Mesothelial cell of epicardium (in vitro differentiated cells): ENCODE measurements around the gene SPINK4. TPM values are rescaled to one million over a fixed set of nuclear protein-coding genes. Genes with fewer than 3 reads are reported as not detected.

Experiments
- DNase-seq, 2 experiments: peaks; one replicate each; pipeline ENCODE4 v3.0.0; 2021; ENCODE audit warnings: low spot score in 2 of 2; ENCODE audit not compliant: unreplicated experiment in 2 of 2
- H3K27ac Mint-ChIP-seq: 2 replicates; pipeline ENCODE4 v1.8.0; 2021; ENCODE audit warnings: mixed read lengths
- H3K27me3 Mint-ChIP-seq: 2 replicates; pipeline ENCODE4 v1.8.0; 2021; ENCODE audit warnings: low read depth, mixed read lengths
- H3K36me3 Mint-ChIP-seq: 2 replicates; pipeline ENCODE4 v1.8.0; 2021; ENCODE audit warnings: mixed read lengths
- H3K4me1 Mint-ChIP-seq: 2 replicates; pipeline ENCODE4 v1.8.0; 2021; ENCODE audit warnings: mixed read lengths
- H3K4me3 Mint-ChIP-seq: 2 replicates; pipeline ENCODE4 v1.8.0; 2021; ENCODE audit warnings: mild to moderate bottlenecking, moderate library complexity, mixed read lengths
- H3K9me3 Mint-ChIP-seq: 2 replicates; pipeline ENCODE4 v1.8.0; 2021; ENCODE audit warnings: mixed read lengths
- total RNA-seq: library from RNA; stranded (reverse); gene quantifications from 3 replicates; pipeline ENCODE4 v1.2.1, GENCODE V29; 2021
- TF ChIP-seq, protein P1 (sequence below): fragments of 200-600 bp; sonication (generic); IDR thresholded peaks from one replicate; pipeline ENCODE4 v1.5.0; 2021; ENCODE audit warnings: antibody characterized with exemption; ENCODE audit not compliant: unreplicated experiment

The SPINK4 gene
- total RNA-seq, 1 donor from 2014 or later, result not detected

DNA sequence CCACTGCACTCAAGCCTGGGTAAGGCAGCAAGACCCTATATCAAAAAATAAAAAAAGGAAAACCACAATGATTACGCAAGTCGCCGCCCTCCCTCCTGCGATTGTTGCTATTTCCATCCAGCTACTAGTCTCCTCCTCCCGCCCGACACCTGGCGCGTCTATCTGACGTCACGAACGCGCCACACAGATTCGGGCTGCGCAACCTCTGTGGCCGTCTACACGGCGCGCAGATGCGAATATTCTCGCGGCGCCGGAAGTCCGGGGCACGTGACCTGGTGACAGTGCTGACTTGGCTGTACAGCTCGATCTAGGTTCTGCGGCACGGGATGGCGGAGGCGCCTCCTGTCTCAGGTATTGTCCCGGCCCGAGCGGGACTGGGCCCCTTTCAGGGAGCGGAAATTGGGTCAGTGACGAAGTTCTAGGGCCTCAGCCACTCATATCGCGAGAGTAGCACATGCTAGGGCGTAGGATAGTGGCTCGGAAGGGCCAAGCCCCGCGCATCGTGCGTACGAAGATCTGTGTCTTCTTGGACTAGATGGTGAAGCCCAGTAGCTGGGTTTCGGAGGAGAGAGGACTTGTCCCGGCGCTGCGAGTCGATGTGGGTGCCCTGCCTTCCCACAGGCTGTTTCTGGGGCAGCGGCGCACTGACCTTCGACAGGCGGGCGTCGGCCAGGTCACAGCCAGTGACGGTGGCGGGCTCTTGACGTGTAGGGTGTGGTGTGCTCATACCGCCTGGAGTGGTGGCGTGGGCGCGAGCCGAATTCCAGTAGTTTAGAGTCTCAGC is 50.5 kb downstream of the SPINK4 start, which contains the start of gene NFX1:
TSS of gene NFX1 (plus strand) at position 270 of the 784 bp plus-strand sequence. CDS start at position 327, 57 bp downstream.
- Mint-ChIP-seq H3K9me3 (no peaks in the 10 kb centered on the region), H3K27me3 (no peaks in the 10 kb centered on the region), H3K27ac (peak within 1 kb of the TSS; percentile 99), H3K4me1 (peaks cover 20% of the 10 kb centered on the region), H3K4me3 (peak within 1 kb of the TSS; percentile 91), H3K36me3 (peaks cover 8% of the 10 kb centered on the region)
- TF ChIP-seq, protein P1, sequence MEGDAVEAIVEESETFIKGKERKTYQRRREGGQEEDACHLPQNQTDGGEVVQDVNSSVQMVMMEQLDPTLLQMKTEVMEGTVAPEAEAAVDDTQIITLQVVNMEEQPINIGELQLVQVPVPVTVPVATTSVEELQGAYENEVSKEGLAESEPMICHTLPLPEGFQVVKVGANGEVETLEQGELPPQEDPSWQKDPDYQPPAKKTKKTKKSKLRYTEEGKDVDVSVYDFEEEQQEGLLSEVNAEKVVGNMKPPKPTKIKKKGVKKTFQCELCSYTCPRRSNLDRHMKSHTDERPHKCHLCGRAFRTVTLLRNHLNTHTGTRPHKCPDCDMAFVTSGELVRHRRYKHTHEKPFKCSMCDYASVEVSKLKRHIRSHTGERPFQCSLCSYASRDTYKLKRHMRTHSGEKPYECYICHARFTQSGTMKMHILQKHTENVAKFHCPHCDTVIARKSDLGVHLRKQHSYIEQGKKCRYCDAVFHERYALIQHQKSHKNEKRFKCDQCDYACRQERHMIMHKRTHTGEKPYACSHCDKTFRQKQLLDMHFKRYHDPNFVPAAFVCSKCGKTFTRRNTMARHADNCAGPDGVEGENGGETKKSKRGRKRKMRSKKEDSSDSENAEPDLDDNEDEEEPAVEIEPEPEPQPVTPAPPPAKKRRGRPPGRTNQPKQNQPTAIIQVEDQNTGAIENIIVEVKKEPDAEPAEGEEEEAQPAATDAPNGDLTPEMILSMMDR, result no peak
- DNase-seq, result peak; percentile 91 to 97

DNA sequence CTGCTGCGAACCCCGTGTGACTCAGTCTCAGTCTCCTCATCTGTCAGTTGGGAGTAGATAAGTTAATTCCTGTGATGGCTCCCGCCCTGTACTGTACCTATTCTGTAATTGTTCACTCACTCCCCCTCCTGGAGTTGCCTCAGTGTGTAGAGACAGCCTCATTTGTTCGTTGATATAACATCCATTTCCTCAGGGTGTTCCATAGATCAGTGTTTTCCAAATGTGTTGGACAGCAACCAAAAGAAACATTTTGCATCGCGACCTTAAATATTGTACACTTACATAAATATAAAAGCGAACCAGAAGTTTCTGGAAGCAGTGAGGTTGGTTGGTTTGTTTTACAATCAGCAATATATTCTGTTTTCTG is 51.0 kb downstream of the SPINK4 start:
- DNase-seq, result no peak
- TF ChIP-seq, protein P1, result no peak
- H3K36me3 Mint-ChIP-seq, result peaks cover 10% of the 10 kb centered on the region
- no peaks in the 10 kb centered on the region for H3K27me3 Mint-ChIP-seq
- H3K4me3 Mint-ChIP-seq, result peak overlapping the region; percentile 91
- H3K9me3 Mint-ChIP-seq, result no peaks in the 10 kb centered on the region
- H3K27ac Mint-ChIP-seq, result peak overlapping the region; percentile 99
- peaks cover 20% of the 10 kb centered on the region for H3K4me1 Mint-ChIP-seq

DNA sequence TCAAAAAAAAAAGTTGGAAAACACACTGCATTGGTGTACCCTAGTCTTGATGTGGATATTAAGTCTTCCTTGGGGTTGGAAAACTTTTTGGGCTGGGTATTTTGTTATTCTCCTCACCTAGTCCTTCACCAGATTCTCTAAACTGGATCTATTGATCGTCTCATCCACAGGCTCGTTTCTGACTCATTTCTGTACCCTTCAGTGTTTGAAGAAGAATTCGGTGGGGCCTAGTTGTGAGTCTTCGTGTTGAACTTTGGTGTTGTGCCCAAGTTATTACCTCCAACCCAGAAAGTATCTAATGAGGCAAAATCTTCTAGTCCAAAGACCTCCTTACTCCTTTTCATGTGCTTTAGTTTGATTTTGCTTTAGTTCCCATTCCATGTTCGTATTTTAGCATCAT is 51.9 kb downstream of the SPINK4 start:
- Mint-ChIP-seq H3K27me3 (no peaks in the 10 kb centered on the region), H3K9me3 (no peaks in the 10 kb centered on the region), H3K4me1 (peaks cover 25% of the 10 kb centered on the region), H3K4me3 (peak overlapping the region; percentile 91), H3K27ac (no peak overlapping the region), H3K36me3 (peaks cover 16% of the 10 kb centered on the region)
- no peak for DNase-seq
- TF ChIP-seq, protein P1, result no peak

DNA sequence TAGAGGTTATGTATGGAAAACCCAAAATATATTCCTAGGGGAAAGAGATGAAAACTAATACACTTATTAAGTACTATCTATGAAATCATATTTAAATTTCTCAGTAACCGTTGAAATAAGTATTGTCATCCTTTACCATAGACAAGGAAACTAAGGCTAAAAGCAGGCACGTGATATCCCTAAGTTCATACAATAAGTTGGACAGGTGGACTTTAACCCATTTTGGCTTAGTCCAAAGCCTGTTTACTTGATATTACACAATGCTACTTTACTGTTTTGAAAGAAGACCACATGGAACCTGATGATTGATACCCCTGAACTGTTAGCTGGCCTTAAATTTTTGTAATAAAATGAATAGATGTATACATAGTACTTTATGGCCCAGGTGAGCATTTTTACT is 53.8 kb downstream of the SPINK4 start:
- Mint-ChIP-seq H3K4me3 (no peak overlapping the region), H3K36me3 (peaks cover 23% of the 10 kb centered on the region), H3K27me3 (no peaks in the 10 kb centered on the region), H3K4me1 (peaks cover 31% of the 10 kb centered on the region), H3K9me3 (no peaks in the 10 kb centered on the region), H3K27ac (no peak overlapping the region)
- TF ChIP-seq, protein P1, result no peak
- DNase-seq, result no peak

DNA sequence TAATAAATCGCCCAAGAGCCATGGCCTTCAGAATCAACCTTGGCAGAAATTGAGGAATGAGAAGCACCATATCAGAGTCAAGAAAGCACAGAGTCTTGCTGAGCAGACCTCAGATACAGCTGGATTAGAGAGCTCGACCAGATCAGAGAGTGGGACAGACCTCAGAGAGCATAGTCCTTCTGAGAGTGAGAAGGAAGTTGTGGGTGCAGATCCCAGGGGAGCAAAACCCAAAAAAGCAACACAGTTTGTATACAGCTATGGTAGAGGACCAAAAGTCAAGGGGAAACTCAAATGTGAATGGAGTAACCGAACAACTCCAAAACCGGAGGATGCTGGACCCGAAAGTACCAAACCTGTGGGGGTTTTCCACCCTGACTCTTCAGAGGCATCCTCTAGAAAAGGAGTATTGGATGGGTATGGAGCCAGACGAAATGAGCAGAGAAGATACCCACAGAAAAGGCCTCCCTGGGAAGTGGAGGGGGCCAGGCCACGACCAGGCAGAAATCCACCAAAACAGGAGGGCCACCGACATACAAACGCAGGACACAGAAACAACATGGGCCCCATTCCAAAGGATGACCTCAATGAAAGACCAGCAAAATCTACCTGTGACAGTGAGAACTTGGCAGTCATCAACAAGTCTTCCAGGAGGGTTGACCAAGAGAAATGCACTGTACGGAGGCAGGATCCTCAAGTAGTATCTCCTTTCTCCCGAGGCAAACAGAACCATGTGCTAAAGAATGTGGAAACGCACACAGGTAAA is 54.9 kb downstream of the SPINK4 start:
- no peak overlapping the region for H3K27ac Mint-ChIP-seq

More for the DNA sequence above, 54.9 kb downstream of the SPINK4 start:
- no peak for DNase-seq
- peaks cover 31% of the 10 kb centered on the region for H3K36me3 Mint-ChIP-seq
- no peaks in the 10 kb centered on the region for H3K9me3 Mint-ChIP-seq
- H3K4me1 Mint-ChIP-seq, result peaks cover 31% of the 10 kb centered on the region
- no peaks in the 10 kb centered on the region for H3K27me3 Mint-ChIP-seq
- TF ChIP-seq, protein P1, result no peak
- no peak overlapping the region for H3K4me3 Mint-ChIP-seq
